Activated CD4-positive, alpha-beta memory T cell treated with anti-CD3 and anti-CD28 coated beads, Interleukin-2, amount 10 ng/mL, durations not matched to agents 7 days and 5 days (primary cell): ENCODE measurements around the gene WDFY3. TPM values are rescaled to one million over a fixed set of nuclear protein-coding genes. Genes with fewer than 3 reads are reported as not detected.
"Not testable (repeated sequence)": the region's sequence is repeated elsewhere in the genome, so short reads cannot be mapped to it uniquely, and the experiment has no call there.

Experiments
- CTCF ChIA-PET: fragments of 350-600 bp; sonication (Branson Sonifier 250); formaldehyde crosslinking; loops from one replicate; lab custom pipeline; 2021; ENCODE audit warnings: antibody characterized with exemption, inconsistent platforms; lab: Charles Lee
- POLR2A ChIA-PET: fragments of 350-600 bp; sonication (Branson Sonifier 250); formaldehyde crosslinking; loops from one replicate; lab custom pipeline; 2021; ENCODE audit warnings: antibody characterized with exemption; lab: Charles Lee
- DNase-seq: peaks from one replicate; pipeline ENCODE4 v3.0.0-alpha.2; 2020
- H3K27ac Mint-ChIP-seq: one replicate; pipeline ENCODE4 v1.8.0; 2021; ENCODE audit warnings: mild to moderate bottlenecking, mixed read lengths
- H3K27me3 Mint-ChIP-seq: one replicate; pipeline ENCODE4 v1.8.0; 2021; ENCODE audit warnings: mixed read lengths
- H3K36me3 Mint-ChIP-seq: one replicate; pipeline ENCODE4 v1.8.0; 2021; ENCODE audit warnings: low read depth, mixed read lengths
- H3K4me1 Mint-ChIP-seq: one replicate; pipeline ENCODE4 v1.8.0; 2021; ENCODE audit warnings: mixed read lengths
- H3K4me3 Mint-ChIP-seq: one replicate; pipeline ENCODE4 v1.8.0; 2021; ENCODE audit warnings: mild to moderate bottlenecking, mixed read lengths
- H3K9me3 Mint-ChIP-seq: one replicate; pipeline ENCODE4 v1.8.0; 2021; ENCODE audit warnings: mixed read lengths
- total RNA-seq, 2 experiments: library from RNA; stranded (reverse); gene quantifications; one replicate each; pipeline ENCODE4 v1.2.3, GENCODE V29; 2021

WDFY3 gene
- total RNA-seq, 2 experiments from 2014 or later, result 1.4 to 1.5 TPM

GRCh38 chr4:84691170-84691691 is 275.3 kb downstream of the WDFY3 start:
- Mint-ChIP-seq H3K36me3 (no peaks in the 10 kb centered on the region), H3K9me3 (no peaks in the 10 kb centered on the region), H3K4me1 (peaks cover 15% of the 10 kb centered on the region), H3K27me3 (no peaks in the 10 kb centered on the region), H3K4me3 (no peak overlapping the region), H3K27ac (peak overlapping the region; percentile 22)
- ChIA-PET POLR2A (no interaction called here), CTCF (no interaction called here)
- no peak for DNase-seq

- no peaks in the 10 kb centered on the region for H3K36me3 Mint-ChIP-seq
- no peak for DNase-seq
- peak overlapping the region; percentile 28 for H3K4me3 Mint-ChIP-seq
- no peaks in the 10 kb centered on the region for H3K27me3 Mint-ChIP-seq
- ChIA-PET CTCF (no interaction called here), POLR2A (no interaction called here)
- peak overlapping the region; percentile 22 for H3K27ac Mint-ChIP-seq
- no peaks in the 10 kb centered on the region for H3K9me3 Mint-ChIP-seq
- H3K4me1 Mint-ChIP-seq, result peaks cover 15% of the 10 kb centered on the region
Measured at GRCh38 chr4:84690481-84690880, 276.0 kb downstream of the WDFY3 start.

- Mint-ChIP-seq H3K4me3 (no peak overlapping the region), H3K9me3 (no peaks in the 10 kb centered on the region), H3K4me1 (peaks cover 21% of the 10 kb centered on the region), H3K27me3 (no peaks in the 10 kb centered on the region), H3K27ac (no peak overlapping the region), H3K36me3 (no peaks in the 10 kb centered on the region)
- no peak for DNase-seq
- POLR2A ChIA-PET, result no interaction called here
- CTCF ChIA-PET, result no interaction called here
Measured at GRCh38 chr4:84689197-84689596, 277.3 kb downstream of the WDFY3 start.

GRCh38 chr4:84688605-84689004 is 277.9 kb downstream of the WDFY3 start:
- Mint-ChIP-seq H3K27me3 (no peaks in the 10 kb centered on the region), H3K9me3 (no peaks in the 10 kb centered on the region), H3K4me3 (no peak overlapping the region), H3K27ac (no peak overlapping the region), H3K4me1 (peaks cover 25% of the 10 kb centered on the region), H3K36me3 (no peaks in the 10 kb centered on the region)
- POLR2A ChIA-PET, result no interaction called here
- DNase-seq, result no peak
- CTCF ChIA-PET, result no interaction called here

GRCh38 chr4:84685105-84685504 is 281.4 kb downstream of the WDFY3 start:
- Mint-ChIP-seq H3K4me3 (no peak overlapping the region), H3K27me3 (no peaks in the 10 kb centered on the region), H3K27ac (no peak overlapping the region), H3K9me3 (no peaks in the 10 kb centered on the region), H3K4me1 (peaks cover 29% of the 10 kb centered on the region), H3K36me3 (no peaks in the 10 kb centered on the region)
- ChIA-PET CTCF (no interaction called here), POLR2A (no interaction called here)
- no peak for DNase-seq

- Mint-ChIP-seq H3K9me3 (no peaks in the 10 kb centered on the region), H3K27ac (no peak overlapping the region), H3K36me3 (no peaks in the 10 kb centered on the region), H3K27me3 (no peaks in the 10 kb centered on the region), H3K4me1 (peaks cover 29% of the 10 kb centered on the region), H3K4me3 (no peak overlapping the region)
- POLR2A ChIA-PET, result no interaction called here
- CTCF ChIA-PET, result no interaction called here
- no peak for DNase-seq
Measured at GRCh38 chr4:84684361-84684760, 282.1 kb downstream of the WDFY3 start.

GRCh38 chr4:84683064-84683850 is 283.2 kb downstream of the WDFY3 start:
- no peaks in the 10 kb centered on the region for H3K9me3 Mint-ChIP-seq
- H3K4me1 Mint-ChIP-seq, result peaks cover 29% of the 10 kb centered on the region
- no peaks in the 10 kb centered on the region for H3K36me3 Mint-ChIP-seq
- DNase-seq, result no peak
- H3K27ac Mint-ChIP-seq, result no peak overlapping the region
- POLR2A ChIA-PET, result no interaction called here
- no peaks in the 10 kb centered on the region for H3K27me3 Mint-ChIP-seq
- H3K4me3 Mint-ChIP-seq, result no peak overlapping the region
- CTCF ChIA-PET, result no interaction called here

- CTCF ChIA-PET, H3K9me3 Mint-ChIP-seq, DNase-seq, H3K27ac Mint-ChIP-seq, POLR2A ChIA-PET, H3K36me3 Mint-ChIP-seq, H3K4me3 Mint-ChIP-seq, H3K27me3 Mint-ChIP-seq: not testable (repeated sequence)
- H3K4me1 Mint-ChIP-seq, result peaks cover 29% of the 10 kb centered on the region
Measured at GRCh38 chr4:84682661-84683060, 283.8 kb downstream of the WDFY3 start.

- H3K27ac Mint-ChIP-seq, result no peak overlapping the region
- no peak for DNase-seq
- CTCF ChIA-PET, result interaction anchor here (0.5 kb wide), 1 partner anchor 1199 kb away, joined by 3 read pairs; no protein-coding TSS in a partner anchor
Measured at GRCh38 chr4:84681486-84682274, 284.8 kb downstream of the WDFY3 start.

GRCh38 chr4:84680956-84681355 is 285.5 kb downstream of the WDFY3 start:
- Mint-ChIP-seq H3K9me3 (no peaks in the 10 kb centered on the region), H3K4me1 (peaks cover 29% of the 10 kb centered on the region), H3K27ac (no peak overlapping the region), H3K27me3 (no peaks in the 10 kb centered on the region), H3K36me3 (no peaks in the 10 kb centered on the region), H3K4me3 (no peak overlapping the region)
- CTCF ChIA-PET, result interaction anchor here (0.5 kb wide), 1 partner anchor 1198 kb away, joined by 3 read pairs; no protein-coding TSS in a partner anchor
- DNase-seq, result no peak
- POLR2A ChIA-PET, result no interaction called here

More at GRCh38 chr4:84681486-84682274, 284.8 kb downstream of the WDFY3 start:
- Mint-ChIP-seq H3K27me3 (no peaks in the 10 kb centered on the region), H3K4me1 (peaks cover 29% of the 10 kb centered on the region), H3K36me3 (no peaks in the 10 kb centered on the region), H3K9me3 (no peaks in the 10 kb centered on the region), H3K4me3 (no peak overlapping the region)
- POLR2A ChIA-PET, result no interaction called here

GRCh38 chr4:84678976-84679744 is 287.3 kb downstream of the WDFY3 start:
- DNase-seq, result no peak
- no peak overlapping the region for H3K27ac Mint-ChIP-seq
- POLR2A ChIA-PET, result no interaction called here
- no peaks in the 10 kb centered on the region for H3K27me3 Mint-ChIP-seq
- no peak overlapping the region for H3K4me3 Mint-ChIP-seq
- peaks cover 22% of the 10 kb centered on the region for H3K4me1 Mint-ChIP-seq
- CTCF ChIA-PET, result no interaction called here
- H3K9me3 Mint-ChIP-seq, result no peaks in the 10 kb centered on the region
- no peaks in the 10 kb centered on the region for H3K36me3 Mint-ChIP-seq

GRCh38 chr4:84677995-84678394 is 288.5 kb downstream of the WDFY3 start:
- Mint-ChIP-seq H3K4me1 (peaks cover 13% of the 10 kb centered on the region), H3K36me3 (no peaks in the 10 kb centered on the region), H3K4me3 (no peak overlapping the region), H3K27ac (no peak overlapping the region), H3K9me3 (no peaks in the 10 kb centered on the region), H3K27me3 (no peaks in the 10 kb centered on the region)
- ChIA-PET CTCF (no interaction called here), POLR2A (interaction anchor here (0.6 kb wide), 1 partner anchor 89 kb away, joined by 3 read pairs; no protein-coding TSS in a partner anchor)
- DNase-seq, result no peak

GRCh38 chr4:84677093-84677492 is 289.4 kb downstream of the WDFY3 start:
- H3K4me1 Mint-ChIP-seq, result peaks cover 13% of the 10 kb centered on the region
- no peak overlapping the region for H3K27ac Mint-ChIP-seq
- POLR2A ChIA-PET, result no interaction called here
- no peaks in the 10 kb centered on the region for H3K9me3 Mint-ChIP-seq
- H3K4me3 Mint-ChIP-seq, result no peak overlapping the region
- CTCF ChIA-PET, result no interaction called here
- H3K27me3 Mint-ChIP-seq, result no peaks in the 10 kb centered on the region
- DNase-seq, result no peak
- H3K36me3 Mint-ChIP-seq, result no peaks in the 10 kb centered on the region
